ENCODE measurements around the gene FEM1B.
"Not testable (repeated sequence)": the region's sequence is repeated elsewhere in the genome, so short reads cannot be mapped to it uniquely, and the experiment has no call there.

The FEM1B gene

DNA sequence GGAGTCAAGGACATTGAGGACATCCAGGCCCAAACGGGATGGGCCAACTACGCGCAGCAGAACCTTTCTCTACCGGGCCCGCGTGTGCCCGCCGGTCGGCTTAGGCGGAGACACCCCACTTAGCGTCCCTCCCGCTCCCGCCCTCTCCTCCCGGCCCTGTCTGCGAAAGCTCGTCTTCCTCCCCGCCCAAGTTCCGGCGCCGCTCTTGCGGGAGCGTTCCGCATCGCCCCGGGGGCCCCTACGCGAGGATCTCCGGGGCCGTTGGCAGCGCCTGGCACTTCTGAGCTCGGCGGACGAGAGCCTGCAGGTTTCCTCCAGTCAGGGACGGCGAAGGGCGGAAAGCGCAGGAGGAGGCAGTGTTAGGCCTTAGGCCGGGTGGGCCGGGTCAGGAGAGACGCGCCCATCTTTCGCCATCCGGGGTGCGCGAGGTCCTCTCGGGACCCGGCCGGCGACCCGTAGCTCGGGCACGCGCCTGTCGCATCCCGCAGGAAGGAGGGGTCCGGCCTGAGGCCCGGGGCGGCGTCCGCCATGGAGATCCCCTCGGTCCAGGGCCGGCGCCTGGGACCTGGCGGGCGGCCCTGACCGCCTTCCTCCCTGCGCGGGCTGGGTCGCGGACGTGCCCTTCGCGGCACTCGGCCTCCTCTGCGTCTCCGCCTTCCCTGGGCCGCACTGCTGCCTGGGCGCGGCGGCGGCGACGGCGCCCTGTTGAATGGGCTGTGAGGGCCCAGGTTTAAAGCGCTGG, at the start of gene FEM1B:
TSS of gene FEM1B (plus strand) at position 143 of the 742 bp plus-strand sequence. CDS start 673 bp downstream, outside the sequence.
- DNase-seq: peak; percentile 76

- no peak for DNase-seq
These were observed 49.2 kb upstream of the FEM1B start for GRCh38 chr15:68228143-68228970.

DNA sequence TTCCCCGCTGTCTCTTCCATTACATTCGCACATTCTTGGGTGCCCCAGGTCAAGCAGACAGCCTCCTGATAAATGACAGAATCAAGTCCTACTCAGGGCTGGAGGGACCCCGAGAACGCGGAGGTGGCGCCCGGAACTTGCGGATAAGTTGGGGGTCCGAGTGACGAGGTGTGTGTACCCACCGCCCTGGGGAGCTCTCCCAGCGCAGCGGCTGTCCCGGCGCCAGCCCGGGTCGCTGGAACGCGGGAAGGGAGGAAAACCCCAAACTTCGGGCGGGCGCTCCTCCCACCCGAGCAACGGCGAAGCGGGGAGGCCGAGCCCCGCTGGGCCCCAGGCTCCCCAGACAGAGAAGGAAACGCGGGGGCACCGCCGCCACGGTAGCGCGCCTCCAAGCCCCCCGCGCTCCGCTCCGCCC, 48.6 kb upstream of the FEM1B start:
- no peak for DNase-seq

DNA sequence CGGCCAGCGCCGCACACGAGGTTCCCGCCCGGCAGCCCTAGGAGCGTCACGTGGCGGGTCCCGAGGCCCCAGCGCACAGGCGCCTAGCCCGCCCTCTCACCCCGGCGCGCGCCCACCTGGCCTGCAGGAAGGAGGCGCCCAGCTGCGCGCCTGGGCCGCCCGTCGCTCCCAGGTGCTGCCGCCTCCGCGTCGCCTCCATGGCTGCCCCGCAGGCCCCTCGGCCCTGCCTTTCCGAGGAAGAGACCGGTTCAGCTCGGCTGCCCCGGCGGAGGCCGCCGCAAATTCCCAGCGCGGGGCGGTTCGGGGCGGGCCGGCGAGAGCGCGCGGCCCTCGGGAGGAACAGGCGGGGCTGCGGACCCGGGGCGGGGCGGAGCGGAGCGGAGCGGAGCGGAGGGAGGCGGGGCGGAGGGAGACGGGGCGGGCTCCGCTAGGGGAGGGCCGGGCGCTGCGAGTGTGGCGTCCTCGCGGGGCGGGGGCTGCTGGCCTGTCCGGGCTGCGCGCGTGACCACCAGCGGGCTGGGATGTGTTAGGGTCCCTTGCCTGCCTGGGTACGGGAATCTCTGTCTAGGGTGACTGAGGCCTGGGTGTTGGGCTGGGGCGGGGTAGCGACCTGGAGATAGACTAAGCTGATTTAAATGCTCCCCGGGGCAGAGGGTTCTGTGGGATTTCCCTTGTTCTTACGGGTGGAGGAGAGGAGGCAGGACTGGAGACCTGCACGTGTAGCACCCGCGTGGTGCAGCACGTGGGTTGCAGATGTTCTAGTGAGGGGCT, 48.0 kb upstream of the FEM1B start, which contains the start of gene CLN6:
TSS of gene CLN6 (minus strand) at position 343 of the 771 bp plus-strand sequence. CDS start at position 199, 144 bp downstream.
- peak; percentile 16 for DNase-seq

DNA sequence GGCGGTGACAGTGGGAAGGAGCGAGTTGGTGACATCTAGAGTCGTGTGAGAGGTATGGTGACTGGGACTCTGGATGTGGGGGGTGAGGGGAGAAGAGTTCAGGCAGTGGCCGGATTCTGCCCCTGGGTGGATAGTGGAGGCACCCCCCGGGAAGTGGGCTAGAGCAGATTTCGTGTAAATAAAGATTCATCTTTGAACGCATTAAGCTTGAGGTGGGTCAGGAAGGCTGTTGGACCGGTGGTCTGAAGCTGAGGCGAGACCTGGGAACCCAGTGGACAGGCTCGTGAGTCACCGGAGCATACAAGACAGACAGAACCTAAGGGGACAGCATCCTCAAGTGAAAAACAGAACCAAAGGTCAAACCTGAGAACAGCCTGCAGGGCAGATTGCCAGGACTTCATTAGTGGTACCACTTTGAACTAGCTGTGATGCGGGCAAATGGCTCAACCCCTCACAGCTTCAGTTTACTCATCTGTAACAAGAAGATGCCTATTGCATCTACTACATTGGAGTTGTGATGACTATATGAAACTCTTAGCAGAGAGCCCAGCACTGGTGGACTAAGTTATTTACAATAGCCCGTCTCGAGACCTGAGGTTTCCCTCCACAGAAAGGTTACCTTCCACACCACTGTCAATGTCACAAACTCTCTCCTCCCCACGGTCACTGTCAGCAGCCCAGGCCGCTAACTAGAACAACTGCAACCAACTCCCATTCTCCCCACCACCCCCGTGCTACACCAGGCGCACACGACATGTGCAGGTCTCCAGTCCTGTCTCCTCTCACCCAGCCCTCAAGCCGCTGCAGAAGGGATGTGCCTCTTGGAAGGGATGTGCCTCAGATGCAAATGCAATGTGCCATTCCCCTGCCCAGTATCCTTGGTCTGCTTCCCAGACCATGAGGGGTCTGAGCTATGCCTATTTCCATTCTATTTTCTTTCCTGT, 47.1 kb upstream of the FEM1B start:
- DNase-seq: no peak

- no peak for DNase-seq
These were observed 46.3 kb upstream of the FEM1B start for GRCh38 chr15:68231102-68231818.

- no peak for DNase-seq
These were observed 45.1 kb upstream of the FEM1B start for GRCh38 chr15:68232449-68232848.

GRCh38 chr15:68232937-68233336, 44.6 kb upstream of the FEM1B start:
- no peak for DNase-seq

DNA sequence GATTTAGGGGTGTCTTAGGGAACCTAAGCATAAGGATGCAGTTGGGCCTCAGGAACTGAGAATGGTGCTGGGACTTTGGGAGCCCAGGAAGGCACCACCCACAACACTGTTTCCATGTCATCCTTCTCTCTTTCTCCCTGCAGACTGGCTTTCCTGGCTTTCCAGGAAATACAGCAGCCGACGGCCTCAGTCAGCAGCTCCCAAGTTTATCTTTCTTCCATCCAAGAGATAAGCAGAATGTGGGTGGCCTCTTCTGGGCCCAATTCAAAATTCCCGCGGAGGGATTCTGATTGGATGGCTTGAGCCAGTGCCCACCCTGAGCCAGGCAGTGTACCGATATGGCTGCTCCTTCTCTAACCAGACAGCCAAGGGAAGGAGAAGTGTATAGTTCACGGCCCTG, 43.5 kb upstream of the FEM1B start:
- no peak for DNase-seq

DNA sequence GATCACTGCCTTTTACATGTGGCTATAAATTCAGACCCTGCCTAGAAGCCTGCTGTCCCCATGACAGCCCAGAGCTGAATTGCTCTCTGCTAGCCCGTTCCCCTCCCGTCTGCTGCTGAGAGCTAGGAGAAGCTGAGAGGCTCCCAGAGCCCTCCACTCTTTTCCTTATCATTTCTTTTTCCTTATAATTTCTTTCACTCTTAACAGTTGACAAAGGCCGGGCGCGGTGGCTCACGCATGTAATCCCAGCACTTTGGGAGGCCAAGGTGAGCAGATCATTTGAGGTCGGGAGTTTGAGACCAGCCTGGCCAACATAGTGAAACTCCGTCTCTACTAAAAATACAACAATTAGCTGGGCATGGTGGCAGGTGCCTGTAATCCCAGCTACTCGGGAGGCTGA, 43.0 kb upstream of the FEM1B start:
- DNase-seq: not testable (repeated sequence)

DNA sequence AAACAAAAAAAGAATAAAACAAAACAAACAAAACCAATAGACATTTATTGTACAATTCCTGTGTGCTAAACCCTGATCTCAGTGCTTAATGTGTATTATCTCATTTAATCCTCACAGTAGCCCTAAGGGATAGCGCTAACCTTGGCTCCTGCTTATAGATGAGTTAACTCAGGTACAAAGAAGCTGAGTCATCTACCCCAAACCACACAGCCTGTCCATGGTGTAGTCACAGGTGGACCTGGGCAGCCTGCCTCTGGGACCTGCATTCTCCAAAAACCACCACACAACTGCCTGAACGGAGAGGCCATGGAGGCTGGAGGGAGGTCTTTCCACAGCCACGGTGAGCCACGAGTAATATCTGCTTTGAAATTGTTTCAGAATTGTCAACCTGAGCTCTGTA, 42.5 kb upstream of the FEM1B start:
- no peak for DNase-seq

- DNase-seq: no peak
These were observed 38.5 kb upstream of the FEM1B start for GRCh38 chr15:68239025-68239424.

DNA sequence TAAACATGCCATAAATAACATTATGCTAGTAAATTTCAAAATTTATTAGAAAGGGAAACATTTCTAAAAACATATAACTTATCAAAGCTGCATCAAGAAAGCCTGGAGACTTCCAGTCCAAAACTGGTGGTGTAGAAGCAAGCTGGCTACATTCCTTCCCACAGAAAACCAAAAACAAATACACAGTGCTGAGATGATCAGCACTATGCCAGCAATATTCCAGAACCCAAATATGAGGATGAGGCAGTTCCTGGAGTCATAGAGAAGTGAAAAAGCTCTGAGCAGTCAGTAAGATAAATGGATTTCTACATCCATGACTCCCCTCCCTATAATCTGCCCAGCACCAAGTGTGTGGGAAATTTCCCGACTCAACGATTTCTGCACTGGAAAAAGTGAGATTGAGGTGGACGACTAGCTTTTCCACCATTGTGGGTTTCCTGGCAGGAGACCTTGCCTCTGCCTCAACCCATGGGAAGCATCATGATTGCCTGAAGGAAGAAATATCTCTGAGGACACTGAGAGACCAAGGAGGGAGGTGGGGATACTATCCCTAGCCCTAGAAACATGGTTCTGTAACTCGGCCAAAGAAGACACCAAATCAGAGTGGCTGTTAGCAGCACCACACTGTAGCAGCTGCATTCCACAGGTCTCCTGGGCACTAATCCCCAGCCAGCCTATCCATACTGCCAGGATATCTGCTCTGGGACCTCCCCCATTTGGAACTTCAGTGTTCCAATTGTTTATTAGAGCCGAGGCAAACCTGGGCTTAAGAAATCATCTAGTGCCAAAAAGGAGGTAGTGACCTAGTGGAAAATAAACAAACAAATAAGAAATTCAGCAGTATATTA, 36.2 kb upstream of the FEM1B start:
- DNase-seq: no peak

DNA sequence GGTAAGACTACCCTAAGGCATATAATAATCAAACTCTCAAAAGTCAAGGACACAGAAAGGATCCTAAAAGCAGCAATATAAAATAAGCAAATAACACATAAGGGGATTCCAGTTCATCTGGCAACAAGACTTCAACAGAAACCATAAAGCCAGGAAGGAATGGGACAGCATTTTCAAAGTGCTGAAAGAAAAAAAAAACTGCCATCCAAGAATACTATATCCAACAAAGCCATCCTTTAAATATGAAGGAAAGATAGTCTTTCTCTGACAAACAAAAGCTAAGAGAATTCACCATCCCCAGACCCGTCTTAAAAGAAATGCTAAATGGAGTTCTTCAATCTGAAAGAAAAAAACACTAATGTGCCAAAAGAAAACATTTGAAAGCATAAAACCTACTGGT, 33.3 kb upstream of the FEM1B start:
- no peak for DNase-seq

GRCh38 chr15:68249058-68249713, 28.4 kb upstream of the FEM1B start:
- no peak for DNase-seq

GRCh38 chr15:68252925-68253534, 24.5 kb upstream of the FEM1B start:
- peak; percentile 54 for DNase-seq

DNA sequence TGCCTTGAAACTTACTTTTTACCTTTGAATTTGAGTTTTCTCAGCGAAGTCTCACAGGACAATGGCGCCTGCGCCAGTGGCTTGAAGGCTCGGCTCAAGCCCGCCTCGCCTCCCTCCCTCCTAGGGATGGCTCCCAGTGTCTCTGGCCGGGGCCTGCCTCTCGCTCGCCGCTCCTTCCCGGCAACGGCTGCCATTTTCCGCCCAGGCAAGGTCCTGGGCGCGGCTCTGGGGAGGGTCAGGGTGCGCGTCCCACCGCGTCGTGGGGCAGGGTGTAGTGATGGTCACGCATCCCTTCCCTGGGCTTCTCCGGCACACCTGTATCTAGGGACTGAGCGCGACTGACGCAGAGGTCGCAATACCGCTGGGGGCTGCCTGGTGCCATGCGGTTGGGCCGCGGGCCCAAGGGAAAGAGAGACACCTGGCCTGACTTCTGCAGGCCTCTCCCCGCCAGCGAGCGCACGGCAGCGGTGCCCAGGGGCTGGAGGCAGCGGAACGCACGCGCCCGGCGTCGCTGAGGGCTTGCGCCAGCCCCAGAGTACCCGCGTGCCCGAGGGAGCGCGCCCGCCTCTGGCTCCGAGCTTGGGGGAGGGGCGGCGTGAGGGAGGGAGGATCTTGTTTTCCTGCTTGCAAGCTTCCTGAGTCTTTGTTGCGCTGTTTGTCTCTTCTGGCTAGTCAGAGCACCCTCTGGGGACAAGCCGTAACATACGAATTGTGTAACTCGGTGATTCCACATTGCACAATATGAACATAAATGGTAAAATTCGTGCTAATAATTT, 20.7 kb upstream of the FEM1B start:
- peak; percentile 14 for DNase-seq

GRCh38 chr15:68258692-68259091, 18.9 kb upstream of the FEM1B start:
- no peak for DNase-seq

- DNase-seq: no peak
These were observed 17.7 kb upstream of the FEM1B start for GRCh38 chr15:68259883-68260282.

All from NCI-H187 treated with DMSO at 0.1 percent for 48 hours (cell line).